T-cell (primary cell): Measurements from ENCODE around the gene MRPS10. TPM values are rescaled to one million over a fixed set of nuclear protein-coding genes. Genes with fewer than 3 reads are reported as not detected.

ENCODE experiments used
- ATAC-seq, 4 experiments: fragments of 200-7000 bp in 3 of 4; fragments of 150-1000 bp in 1 of 4; cut with Tn5 transposase; replicated peaks in 1 of 4; 1 replicate in 3 of 4; 2 replicates in 1 of 4; pipeline ENCODE4 v1.10.0; 2021; ENCODE audit warnings: moderate library complexity in 3 of 4, mild to moderate bottlenecking in 2 of 4, moderate number of reproducible peaks in 1 of 4
- CTCF ChIA-PET, 2 donors: fragments of 300-600 bp; sonication (Branson Sonifier 250); formaldehyde crosslinking; loops; one replicate each; lab custom pipeline; 2022; ENCODE audit warnings: antibody characterized with exemption in 2 of 2; lab: Charles Lee
- POLR2A ChIA-PET, 2 donors: fragments of 300-600 bp; sonication (Branson Sonifier 250); formaldehyde crosslinking; loops; one replicate each; lab custom pipeline; 2022; ENCODE audit warnings: antibody characterized with exemption in 2 of 2; lab: Charles Lee
- DNase-seq, 35 experiments: peaks; one replicate each; pipeline versions ENCODE4 v3.0.0 to v3.0.0-alpha.2; 2013 to 2023
- H3K27ac ChIP-seq: one replicate; pipeline ENCODE4 v1.5.1; 2013; ENCODE audit warnings: low read length
- H3K27me3 ChIP-seq, 2 experiments: replicated peaks in 1 of 2; 1 replicate in 1 of 2; 2 replicates in 1 of 2; pipeline versions ENCODE4 v1.6.1 to v1.7.0; 2013; ENCODE audit warnings: low read length in 1 of 2, mixed read lengths in 1 of 2; ENCODE audit not compliant: control insufficient read depth in 2 of 2, insufficient read depth in 2 of 2; ENCODE audit errors: extremely low read depth in 1 of 2
- H3K36me3 ChIP-seq, 2 donors: 1 replicate in 1 of 2; 2 replicates in 1 of 2; pipeline versions ENCODE4 v1.6.1 to v1.7.0; 2013; ENCODE audit warnings: low read length in 1 of 2; ENCODE audit not compliant: control insufficient read depth in 2 of 2, insufficient read depth in 1 of 2; ENCODE audit errors: extremely low read depth in 1 of 2
- H3K4me1 ChIP-seq, 2 experiments: 1 replicate in 1 of 2; 2 replicates in 1 of 2; pipeline versions ENCODE4 v1.6.1 to v1.7.0; 2013; ENCODE audit warnings: low read length in 2 of 2, mixed read lengths in 1 of 2; ENCODE audit not compliant: insufficient read depth in 2 of 2, control insufficient read depth in 1 of 2; ENCODE audit errors: extremely low read depth in 1 of 2
- H3K4me3 ChIP-seq, 2 donors: 1 replicate in 1 of 2; 2 replicates in 1 of 2; pipeline versions ENCODE4 v1.5.1 to v1.7.0; 2013; ENCODE audit warnings: mild to moderate bottlenecking in 2 of 2, low read length in 1 of 2, moderate library complexity in 1 of 2; ENCODE audit not compliant: control insufficient read depth in 1 of 2; ENCODE audit errors: extremely low read depth in 1 of 2
- H3K9me3 ChIP-seq: 2 replicates; pipeline ENCODE4 v1.7.0; 2013
- H3K27ac Mint-ChIP-seq, 2 donors: one replicate each; pipeline ENCODE4 v1.8.0; 2020 to 2021; ENCODE audit warnings: mild to moderate bottlenecking in 2 of 2, mixed read lengths in 2 of 2
- H3K27me3 Mint-ChIP-seq, 2 donors: one replicate each; pipeline ENCODE4 v1.8.0; 2021 to 2022; ENCODE audit warnings: mixed read lengths in 2 of 2
- H3K36me3 Mint-ChIP-seq: one replicate; pipeline ENCODE4 v1.8.0; 2021; ENCODE audit warnings: mixed read lengths
- H3K4me1 Mint-ChIP-seq, 3 donors: one replicate each; pipeline ENCODE4 v1.8.0; 2020 to 2022; ENCODE audit warnings: mixed read lengths in 3 of 3, mild to moderate bottlenecking in 1 of 3
- H3K4me3 Mint-ChIP-seq, 3 donors: one replicate each; pipeline ENCODE4 v1.8.0; 2020 to 2022; ENCODE audit warnings: mild to moderate bottlenecking in 3 of 3, mixed read lengths in 3 of 3, moderate library complexity in 3 of 3
- H3K9me3 Mint-ChIP-seq, 3 donors: one replicate each; pipeline ENCODE4 v1.8.0; 2020 to 2022; ENCODE audit warnings: mixed read lengths in 3 of 3
- WGBS: methylation state at CpG from one replicate; pipeline ENCODE4 v1.1.5; 2013; ENCODE audit warnings: missing lambda C conversion rate; ENCODE audit not compliant: insufficient coverage; 5-methylcytosine and 5-hydroxymethylcytosine counted together
- total RNA-seq, 35 experiments: library from RNA in 6 of 35; stranded (reverse) in 6 of 35; fragments of 120-200 nt in 1 of 35; gene quantifications; one replicate each; pipeline versions ENCODE4 v1.2.1 to v1.2.4 and lab custom pipeline; 2013 to 2026

Gene MRPS10
- total RNA-seq, 5 donors from 2014 or later (not counting 1 experiment from before 2014, with no cell fraction given): 17.6 to 23.6 (median 20.5) TPM

DNA sequence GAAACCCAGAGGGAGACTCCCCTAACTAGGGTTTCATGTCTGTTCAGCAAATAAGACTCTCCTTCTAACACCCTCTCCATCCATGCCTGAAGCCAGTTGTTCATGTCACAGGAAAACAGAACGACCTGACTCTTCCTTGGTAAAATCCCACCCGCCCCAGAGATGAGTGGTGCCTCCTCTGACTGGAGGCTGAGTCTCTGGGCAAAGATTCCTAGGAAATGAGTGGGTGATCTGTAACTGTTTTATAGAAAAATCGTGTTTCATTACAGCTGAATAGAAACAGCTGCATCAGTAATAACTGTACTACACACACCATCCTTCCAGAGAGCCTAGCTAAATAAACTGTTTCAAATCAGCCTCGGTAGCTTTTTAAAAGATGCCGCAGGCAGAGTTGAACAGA is 37.4 kb upstream of the MRPS10 start:
- Histone ChIP-seq H3K4me1 (no peaks in the 10 kb centered on the region), H3K27ac (no peak overlapping the region), H3K27me3 (no peaks in the 10 kb centered on the region), H3K36me3 (peaks cover 13 to 86% of the 10 kb centered on the region in 2 donors), H3K4me3 (no peak overlapping the region), H3K9me3 (no peaks in the 10 kb centered on the region)
- POLR2A ChIA-PET: no interaction called here
- CTCF ChIA-PET: no interaction called here
- no peak for DNase-seq
- H3K4me3 Mint-ChIP-seq: no peak overlapping the region
- no peaks in the 10 kb centered on the region for H3K9me3 Mint-ChIP-seq
- no peaks in the 10 kb centered on the region for H3K27me3 Mint-ChIP-seq
- 92% methylated on average over 2 of the region's 5 CpGs for WGBS
- H3K27ac Mint-ChIP-seq: no peak overlapping the region
- peaks cover 0 to 2% (median 0%) of the 10 kb centered on the region in 3 donors for H3K4me1 Mint-ChIP-seq
- H3K36me3 Mint-ChIP-seq: peaks cover 64% of the 10 kb centered on the region
- no peak for ATAC-seq

DNA sequence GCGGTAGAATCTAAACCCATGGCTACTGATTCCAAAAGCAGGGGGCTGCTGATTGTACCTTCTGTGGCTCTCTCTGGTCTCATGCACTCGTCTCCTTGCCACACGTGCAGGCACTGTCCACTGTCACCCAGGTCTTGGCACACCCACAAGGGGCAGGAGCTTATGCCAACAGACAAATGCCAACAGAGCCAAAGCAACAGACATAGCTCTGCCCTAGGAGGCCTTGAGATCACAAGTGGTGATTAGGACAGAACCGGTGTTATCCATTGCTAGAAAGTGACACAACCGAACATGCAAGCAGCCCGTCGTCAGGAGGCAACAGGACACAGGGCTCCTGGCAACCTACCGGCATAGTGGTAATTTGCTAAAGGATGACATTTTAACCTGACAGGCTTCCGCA is 36.8 kb upstream of the MRPS10 start:
- POLR2A ChIA-PET: no interaction called here
- Histone ChIP-seq H3K27me3 (no peaks in the 10 kb centered on the region), H3K4me3 (no peak overlapping the region), H3K9me3 (no peaks in the 10 kb centered on the region), H3K36me3 (peaks cover 13 to 86% of the 10 kb centered on the region in 2 donors), H3K27ac (no peak overlapping the region), H3K4me1 (no peaks in the 10 kb centered on the region)
- WGBS: 94% methylated on average over 9 of the region's 9 CpGs
- ATAC-seq: no peak
- CTCF ChIA-PET: no interaction called here
- no peak overlapping the region for H3K27ac Mint-ChIP-seq
- no peaks in the 10 kb centered on the region for H3K9me3 Mint-ChIP-seq
- no peaks in the 10 kb centered on the region for H3K27me3 Mint-ChIP-seq
- no peak for DNase-seq
- H3K4me1 Mint-ChIP-seq: peaks cover 0 to 2% (median 0%) of the 10 kb centered on the region in 3 donors
- peaks cover 69% of the 10 kb centered on the region for H3K36me3 Mint-ChIP-seq
- H3K4me3 Mint-ChIP-seq: no peak overlapping the region

- Histone ChIP-seq H3K36me3 (peaks cover 6 to 85% of the 10 kb centered on the region in 2 donors), H3K9me3 (no peaks in the 10 kb centered on the region), H3K4me1 (no peaks in the 10 kb centered on the region), H3K27me3 (no peaks in the 10 kb centered on the region), H3K27ac (no peak overlapping the region), H3K4me3 (no peak overlapping the region)
- ChIA-PET CTCF (interaction anchor here in 1 of 2 donors (0.7 to 1.5 kb wide), 2 partner anchors 232 to 296 kb away, joined by 3 to 4 read pairs; no protein-coding TSS in a partner anchor), POLR2A (no interaction called here)
- Mint-ChIP-seq H3K4me3 (no peak overlapping the region), H3K4me1 (peaks cover 0 to 2% (median 0%) of the 10 kb centered on the region in 3 donors), H3K27me3 (no peaks in the 10 kb centered on the region), H3K9me3 (no peaks in the 10 kb centered on the region), H3K27ac (peak overlapping the region in 1 of 2 donors; percentile 23), H3K36me3 (peaks cover 73% of the 10 kb centered on the region)
- DNase-seq: no peak
- no peak for ATAC-seq
- WGBS: 89% methylated on average over 1 of the region's 9 CpGs
Observed at GRCh38 chr6:42251911-42252637, 34.4 kb upstream of the MRPS10 start.

GRCh38 chr6:42251500-42251899 is 33.8 kb upstream of the MRPS10 start:
- H3K27ac Mint-ChIP-seq: no peak overlapping the region
- POLR2A ChIA-PET: no interaction called here
- peaks cover 74% of the 10 kb centered on the region for H3K36me3 Mint-ChIP-seq

DNA sequence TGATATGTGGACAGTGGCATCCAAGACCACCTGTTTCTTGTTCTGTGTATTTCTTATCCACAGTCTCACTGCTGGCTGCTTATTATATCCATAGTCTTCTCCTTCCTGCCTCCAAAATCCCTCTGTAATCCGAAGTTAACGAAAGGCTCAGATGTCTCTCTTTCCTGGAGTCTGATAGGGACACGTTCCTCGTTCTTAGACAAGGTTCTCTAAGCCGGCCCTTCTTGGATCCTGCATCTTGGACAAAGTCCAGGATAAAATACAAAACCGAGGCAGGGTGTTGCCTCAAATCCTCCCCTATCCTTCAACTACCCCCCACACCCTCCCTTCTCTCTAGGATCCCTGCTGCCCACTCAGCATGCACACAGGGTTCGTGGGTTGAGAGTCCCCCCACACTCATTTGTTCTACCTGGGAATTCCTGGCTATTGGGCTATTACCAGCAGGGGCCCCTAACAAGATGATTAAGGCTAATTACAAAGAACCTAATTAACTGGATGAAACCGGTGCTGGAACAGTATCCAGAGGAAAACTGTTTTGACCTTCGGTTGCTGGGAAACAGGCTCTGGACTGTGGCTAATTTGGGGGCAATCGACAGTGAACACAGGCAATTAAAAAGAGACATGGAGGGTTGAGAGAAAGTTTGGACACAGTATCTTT is 32.7 kb upstream of the MRPS10 start:
- Mint-ChIP-seq H3K27ac (no peak overlapping the region), H3K27me3 (no peaks in the 10 kb centered on the region), H3K36me3 (peaks cover 77% of the 10 kb centered on the region), H3K9me3 (no peaks in the 10 kb centered on the region), H3K4me3 (no peak overlapping the region), H3K4me1 (peaks cover 0 to 2% (median 0%) of the 10 kb centered on the region in 3 donors)
- POLR2A ChIA-PET: interaction anchor here in 1 of 2 donors (0.6 kb wide), 1 partner anchor 27 kb away, joined by 4 read pairs; no protein-coding TSS in a partner anchor
- no peaks in the 10 kb centered on the region for H3K27me3 ChIP-seq
- ATAC-seq (no peak), DNase-seq (no peak)
- H3K4me3 ChIP-seq: no peak overlapping the region
- CTCF ChIA-PET: no interaction called here
- H3K27ac ChIP-seq: no peak overlapping the region
- peaks cover 11 to 85% of the 10 kb centered on the region in 2 donors for H3K36me3 ChIP-seq
- over 99% methylated on average over 8 of the region's 10 CpGs for WGBS
- no peaks in the 10 kb centered on the region for H3K4me1 ChIP-seq
- H3K9me3 ChIP-seq: no peaks in the 10 kb centered on the region

More at GRCh38 chr6:42251500-42251899, 33.8 kb upstream of the MRPS10 start:
- WGBS: 100% methylated on average over 1 of the region's 1 CpG
- DNase-seq: no peak
- no peaks in the 10 kb centered on the region for H3K27me3 ChIP-seq
- H3K27me3 Mint-ChIP-seq: no peaks in the 10 kb centered on the region
- H3K9me3 Mint-ChIP-seq: no peaks in the 10 kb centered on the region
- peaks cover 0 to 2% (median 0%) of the 10 kb centered on the region in 3 donors for H3K4me1 Mint-ChIP-seq
- no peak overlapping the region for H3K4me3 Mint-ChIP-seq
- H3K4me3 ChIP-seq: no peak overlapping the region
- ATAC-seq: no peak
- H3K27ac ChIP-seq: no peak overlapping the region
- CTCF ChIA-PET: no interaction called here
- H3K9me3 ChIP-seq: no peaks in the 10 kb centered on the region
- H3K36me3 ChIP-seq: peaks cover 6 to 85% of the 10 kb centered on the region in 2 donors
- H3K4me1 ChIP-seq: no peaks in the 10 kb centered on the region

DNA sequence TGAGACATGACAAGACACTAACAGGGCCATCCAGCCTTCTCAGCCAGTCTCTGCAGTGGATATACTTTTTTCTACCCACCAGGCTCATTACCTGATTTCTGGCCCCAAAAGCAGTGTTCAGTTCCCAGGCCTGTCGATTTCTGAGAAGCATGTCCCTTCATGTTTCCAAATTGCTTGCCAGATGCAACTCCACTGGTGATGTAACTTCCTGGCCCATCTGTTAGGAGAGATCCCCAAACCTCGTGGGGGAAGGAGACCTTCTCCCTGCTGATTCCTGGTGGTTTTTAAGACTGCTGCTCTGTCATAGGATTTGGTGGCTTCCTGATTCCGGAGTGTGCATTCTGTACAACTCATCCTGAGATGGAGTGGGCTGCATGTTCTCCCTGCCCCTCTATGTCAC is 31.6 kb upstream of the MRPS10 start:
- Histone ChIP-seq H3K36me3 (peaks cover 11 to 83% of the 10 kb centered on the region in 2 donors), H3K4me1 (no peaks in the 10 kb centered on the region), H3K9me3 (no peaks in the 10 kb centered on the region), H3K27me3 (no peaks in the 10 kb centered on the region), H3K27ac (no peak overlapping the region), H3K4me3 (no peak overlapping the region)
- Mint-ChIP-seq H3K9me3 (no peaks in the 10 kb centered on the region), H3K4me3 (no peak overlapping the region), H3K36me3 (peaks cover 77% of the 10 kb centered on the region), H3K27ac (no peak overlapping the region), H3K4me1 (peaks cover 0 to 2% (median 0%) of the 10 kb centered on the region in 3 donors), H3K27me3 (no peaks in the 10 kb centered on the region)
- ChIA-PET CTCF (no interaction called here), POLR2A (no interaction called here)
- DNase-seq (no peak), ATAC-seq (no peak)
- 93% methylated on average over 3 of the region's 3 CpGs for WGBS
